GM12878 (cell line): Measurements from ENCODE around the gene HEXIM1. TPM values are rescaled to one million over a fixed set of nuclear protein-coding genes. Genes with fewer than 3 reads are reported as not detected.

Experiments used
- ATAC-seq: fragments of 200-7000 bp; cut with Tn5 transposase; 3 replicates; pipeline ENCODE4 v1.9.1; 2020; ENCODE audit warnings: mild to moderate bottlenecking, moderate library complexity
- BruUV-seq: library from RNA; stranded (reverse); fragments of 400-500 nt; replicated peaks from 2 replicates; lab custom pipeline; 2021; lab: Mats Ljungman, UMichigan
- CTCF ChIA-PET: fragments of 300-600 bp; sonication (Branson Sonifier 250); formaldehyde crosslinking; extraction: SDS; loops from one replicate; lab custom pipeline; 2021; ENCODE audit warnings: inconsistent platforms; lab: Yijun Ruan, JAX
- POLR2A ChIA-PET: fragments of 350-600 bp; formaldehyde crosslinking; extraction: SDS; loops from one replicate; lab custom pipeline; 2021; ENCODE audit warnings: inconsistent platforms; lab: Charles Lee
- RAD21 ChIA-PET: fragments of 300-600 bp; sonication (Branson Sonifier 250); formaldehyde crosslinking; loops from one replicate; lab custom pipeline; 2023; ENCODE audit warnings: antibody characterized with exemption; ENCODE audit not compliant: unreplicated experiment; lab: Charles Lee
- SMC1A ChIA-PET: fragments of 300-600 bp; sonication (Branson Sonifier 250); formaldehyde crosslinking; loops from one replicate; lab custom pipeline; 2023; ENCODE audit not compliant: unreplicated experiment, uncharacterized antibody; lab: Charles Lee
- DNase-seq: peaks from one replicate; pipeline ENCODE4 v3.0.0-alpha.2; 2011; ENCODE audit warnings: low read depth, low spot score
- FAIRE-seq: peaks from 3 replicates; lab custom pipeline; 2011; peaks lifted over from hg19 to GRCh38; lab: Jason Lieb, UNC
- H2AFZ ChIP-seq: 2 replicates; pipeline ENCODE4 v1.6.0; 2011; ENCODE audit warnings: low read depth, low read length, control low read depth; ENCODE audit not compliant: control insufficient read depth
- H3K27ac ChIP-seq: 2 replicates; pipeline ENCODE4 v1.5.1; 2011; ENCODE audit warnings: control low read depth; ENCODE audit not compliant: control insufficient read depth, insufficient read depth
- H3K27me3 ChIP-seq, 2 experiments: replicated peaks in 1 of 2; 2 replicates each; pipeline versions ENCODE4 v1.6.0 to v1.6.1; 2011; ENCODE audit warnings: low read length in 1 of 2; ENCODE audit not compliant: control insufficient read depth in 2 of 2, insufficient read depth in 2 of 2
- H3K36me3 ChIP-seq, 2 experiments: 2 replicates each; pipeline ENCODE4 v1.5.1; 2011; ENCODE audit warnings: low read length in 1 of 2; ENCODE audit not compliant: control insufficient read depth in 2 of 2, insufficient read depth in 2 of 2
- H3K4me1 ChIP-seq: 2 replicates; pipeline ENCODE4 v1.6.1; 2011; ENCODE audit warnings: mild to moderate bottlenecking, low read length, moderate library complexity, mixed read lengths; ENCODE audit not compliant: control insufficient read depth, insufficient read depth
- H3K4me2 ChIP-seq: 2 replicates; pipeline ENCODE4 v1.6.0; 2011; ENCODE audit warnings: control low read depth; ENCODE audit not compliant: control insufficient read depth, insufficient read depth
- H3K4me3 ChIP-seq: fragments of 200-600 bp; sonication (generic); 2 replicates; pipeline ENCODE4 v1.5.1; 2016
- H3K79me2 ChIP-seq: 2 replicates; pipeline ENCODE4 v1.6.0; 2011; ENCODE audit warnings: low read length; ENCODE audit not compliant: control insufficient read depth, insufficient read depth
- H3K9ac ChIP-seq: 2 replicates; pipeline ENCODE4 v1.8.0; 2011; ENCODE audit warnings: low read length, control low read depth, mixed read lengths; ENCODE audit not compliant: control insufficient read depth, insufficient read depth
- H3K9me3 ChIP-seq: replicated peaks from 3 replicates; pipeline ENCODE4 v1.5.1; 2011; ENCODE audit warnings: mild to moderate bottlenecking, low read length; ENCODE audit not compliant: control insufficient read depth, insufficient read depth
- H4K20me1 ChIP-seq: 2 replicates; pipeline ENCODE4 v1.6.0; 2011; ENCODE audit not compliant: control insufficient read depth, insufficient read depth
- BCLAF1 ChIP-seq: fragments of 450-650 bp; IDR thresholded peaks from 2 replicates; pipeline ENCODE4 v1.6.1; 2017; ENCODE audit warnings: antibody characterized with exemption, mild to moderate bottlenecking, moderate library complexity
- CBX5 ChIP-seq: sonication (generic); IDR thresholded peaks from 2 replicates; pipeline ENCODE4 v1.6.1; 2016; ENCODE audit warnings: low read depth, moderate library complexity, mild to moderate bottlenecking, inconsistent platforms
- CEBPZ ChIP-seq: fragments of 150-350 bp; IDR thresholded peaks from 2 replicates; pipeline ENCODE4 v1.6.1; 2016; ENCODE audit warnings: low read depth, low read length
- EGR1 ChIP-seq, 2 experiments: IDR thresholded peaks; 1 replicate in 1 of 2; 2 replicates in 1 of 2; pipeline ENCODE4 v1.6.1; 2011 to 2012; ENCODE audit warnings: low read depth in 2 of 2, low read length in 2 of 2, borderline replicate concordance in 1 of 2, mild to moderate bottlenecking in 1 of 2, moderate library complexity in 1 of 2
- EP300 ChIP-seq, 2 experiments: fragments of 150-350 bp in 1 of 2; IDR thresholded peaks; 2 replicates each; pipeline ENCODE4 v1.6.1; 2011 to 2012; ENCODE audit warnings: low read depth in 2 of 2, low read length in 2 of 2, borderline replicate concordance in 1 of 2, improper control_type of control experiment in 1 of 2, inconsistent platforms in 1 of 2; ENCODE audit not compliant: control insufficient read depth in 1 of 2
- HDAC6 ChIP-seq: fragments of 200-600 bp; sonication (generic); IDR thresholded peaks from one replicate; pipeline ENCODE4 v1.8.0; 2017; ENCODE audit warnings: antibody characterized with exemption; ENCODE audit not compliant: unreplicated experiment
- IKZF1 ChIP-seq: fragments of 450-650 bp; conservative IDR thresholded peaks from 2 replicates; pipeline ENCODE4 v1.6.1; 2017; ENCODE audit warnings: antibody characterized with exemption, mild to moderate bottlenecking
- KAT2A ChIP-seq: conservative IDR thresholded peaks from 2 replicates; pipeline ENCODE4 v1.6.1; 2011; ENCODE audit warnings: low read depth, low read length; ENCODE audit not compliant: control insufficient read depth
- MAX ChIP-seq: IDR thresholded peaks from 2 replicates; pipeline ENCODE4 v1.6.1; 2012; ENCODE audit warnings: low read depth, low read length, improper control_type of control experiment
- MTA2 ChIP-seq: fragments of 450-650 bp; IDR thresholded peaks from 2 replicates; pipeline ENCODE4 v1.6.1; 2016; ENCODE audit warnings: low read depth, mild to moderate bottlenecking, moderate library complexity
- NRF1 ChIP-seq: conservative IDR thresholded peaks from 2 replicates; pipeline ENCODE4 v1.6.1; 2011; ENCODE audit warnings: mild to moderate bottlenecking, low read depth, low read length, improper control_type of control experiment
- POLR2AphosphoS5 ChIP-seq: IDR thresholded peaks from 2 replicates; pipeline ENCODE4 v1.6.1; 2011; ENCODE audit warnings: mild to moderate bottlenecking, low read length, inconsistent platforms
- SREBF2 ChIP-seq: IDR thresholded peaks from 2 replicates; pipeline ENCODE4 v1.6.1; 2012; ENCODE audit warnings: mild to moderate bottlenecking, low read length
- TCF7 ChIP-seq: IDR thresholded peaks from 2 replicates; pipeline ENCODE4 v1.6.1; 2014; ENCODE audit warnings: antibody characterized with exemption, borderline replicate concordance
- ZBED1 ChIP-seq: IDR thresholded peaks from 2 replicates; pipeline ENCODE4 v1.6.1; 2016; ENCODE audit warnings: borderline replicate concordance
- WGBS: methylation state at CpG from one replicate; pipeline ENCODE4 v1.1.6; 2016; ENCODE audit warnings: low lambda C conversion rate; ENCODE audit not compliant: insufficient replicate concordance, insufficient coverage; ENCODE audit errors: missing lambda C conversion rate; 5-methylcytosine and 5-hydroxymethylcytosine counted together
- in situ Hi-C: fragments of 300-500 bp; cut with MboI; formaldehyde crosslinking; loops from 9 replicates; pipeline ENCODE4 v1.14.3; 2018; ENCODE audit warnings: mixed read lengths
- intact Hi-C: fragments of 100-400 bp; cut with micrococcal nuclease; formaldehyde crosslinking; loops from one replicate; pipeline ENCODE4 v1.14.2; 2022; ENCODE audit not compliant: unreplicated experiment
- polyA plus RNA-seq, 11 experiments: library from polyadenylated mRNA; depleted of rRNA in 4 of 11; unstranded in 6 of 11; stranded (reverse) in 5 of 11; fragments of >200 nt; fragmentation: Nextera tagmentation in 4 of 11; fragmentation: Illumina TruSeq in 1 of 11; extraction: Ambion mirVana in 4 of 11; extraction: Trizol in 1 of 11; gene quantifications; 1 replicate in 1 of 11; 2 replicates in 10 of 11; pipeline versions ENCODE4 v1.2.1 to v1.2.3, GENCODE V29; 2011 to 2016; ENCODE audit warnings: inconsistent platforms in 2 of 11, missing spikeins in 2 of 11, low read depth in 1 of 11
- total RNA-seq, 4 experiments: library from RNA; depleted of rRNA in 3 of 4; stranded (reverse); fragments of >200 nt in 3 of 4; fragmentation: Illumina TruSeq in 1 of 4; extraction: Trizol in 1 of 4; gene quantifications; 2 replicates each; pipeline versions ENCODE4 v1.2.1 to v1.2.3, GENCODE V29; 2013 to 2021

Gene HEXIM1
- total and polyA plus RNA-seq, 10 of the 15 experiments (the other 5 are each of a cell fraction or from before 2014, with no cell fraction given): 1.9 to 24.1 (median 9.0) TPM

- ChIA-PET RAD21 (interaction anchor here (0.6 to 1.6 kb wide), 4 partner anchors 11 to 40 kb away, joined by 3 to 6 read pairs (median 4); partner anchors contain the start of gene ACBD4), SMC1A (interaction anchor here (1.2 to 1.5 kb wide), 4 partner anchors 10 to 25 kb away, joined by 3 to 9 read pairs (median 4); partner anchors contain the start of gene HEXIM2), CTCF (interaction anchor here (0.7 to 4.7 kb wide), 11 partner anchors 11 to 464 kb away, joined by 3 to 19 read pairs (median 3); partner anchors contain the start of genes ACBD4, HEXIM1 and HEXIM2), POLR2A (interaction anchor here (0.5 to 1.4 kb wide), 6 partner anchors 9 to 347 kb away, joined by 3 to 7 read pairs (median 4); partner anchors contain the start of gene HEXIM2)
- no peak for DNase-seq
- Histone ChIP-seq H3K79me2 (no peaks in the 10 kb centered on the region), H4K20me1 (no peaks in the 10 kb centered on the region), H3K36me3 (no peaks in the 10 kb centered on the region), H2AFZ (peak overlapping the region; percentile 82), H3K27me3 (no peaks in the 10 kb centered on the region), H3K9ac (peak overlapping the region; percentile 63; the same call in 1 of the 2 replicates), H3K4me3 (peak overlapping the region; percentile 23), H3K4me1 (peaks cover 7% of the 10 kb centered on the region; the same call in 1 of the 2 replicates), H3K27ac (peak overlapping the region; percentile 64), H3K9me3 (no peaks in the 10 kb centered on the region), H3K4me2 (peak overlapping the region; percentile 75)
- ATAC-seq: peak; percentile 93
- intact Hi-C loops: no loop called here
- FAIRE-seq: no peak
- BruUV-seq: no TSS peak
- in situ Hi-C loops: no loop called here
- WGBS: 27% methylated on average over 8 of the region's 10 CpGs
- peak; percentile 39; the same call in 1 of the 2 replicates for TF ChIP-seq POLR2AphosphoS5
- peak; percentile 30 for TF ChIP-seq IKZF1
- peak in 1 of 2 experiments; percentile 25; a peak in 1 of 3 replicates for TF ChIP-seq EGR1 (IDR thresholded peaks at IDR 0.05; ENCODE audit: borderline replicate concordance in 1 of 2, low read depth in 2 of 2, low read length in 2 of 2)
- TF ChIP-seq KAT2A: no peak
- peak; percentile 27; the same call in 1 of the 2 replicates for TF ChIP-seq NRF1
- no peak for TF ChIP-seq BCLAF1
- no peak for TF ChIP-seq HDAC6
- TF ChIP-seq MAX: no peak
- no peak for TF ChIP-seq MTA2
- TF ChIP-seq EP300 (IDR thresholded peaks at IDR 0.05; ENCODE audit: borderline replicate concordance in 1 of 2, control insufficient read depth in 1 of 2, low read depth in 2 of 2, low read length in 2 of 2): no peak
- TF ChIP-seq CEBPZ: no peak
- TF ChIP-seq CBX5: no peak
- TF ChIP-seq SREBF2: no peak
- no peak for TF ChIP-seq TCF7
- no peak for TF ChIP-seq ZBED1
These were observed 24.4 kb downstream of the HEXIM1 start for GRCh38 chr17:45172541-45173286.
